Activated CD4-positive, CD25-positive, alpha-beta regulatory T cell treated with anti-CD3 and anti-CD28 coated beads, Interleukin-2, amount 50 U/mL, for 72 hours (primary cell): ENCODE results near the gene AGR3.

ENCODE experiments used
- DNase-seq: peaks from one replicate; pipeline ENCODE4 v3.0.0; 2021

Gene AGR3

GRCh38 chr7:16822029-16822428 is 59.8 kb downstream of the AGR3 start:
- DNase-seq = no peak

- DNase-seq = no peak
These were observed 63.1 kb downstream of the AGR3 start for GRCh38 chr7:16818732-16819131.

- DNase-seq = no peak
These were observed 64.2 kb downstream of the AGR3 start for GRCh38 chr7:16817536-16817935.

- no peak for DNase-seq
These were observed 65.0 kb downstream of the AGR3 start for GRCh38 chr7:16816824-16817223.

- no peak for DNase-seq
These were observed 66.8 kb downstream of the AGR3 start for GRCh38 chr7:16815001-16815400.

GRCh38 chr7:16813232-16813616 is 68.6 kb downstream of the AGR3 start:
- DNase-seq = no peak

GRCh38 chr7:16812542-16813231 is 69.1 kb downstream of the AGR3 start:
- DNase-seq = no peak

GRCh38 chr7:16811551-16811950 is 70.2 kb downstream of the AGR3 start:
- DNase-seq = no peak

- DNase-seq = no peak
These were observed 71.2 kb downstream of the AGR3 start for GRCh38 chr7:16810573-16810972.

GRCh38 chr7:16810112-16810511 is 71.7 kb downstream of the AGR3 start:
- no peak for DNase-seq
